ENCODE results near the gene RYR1.

RYR1 gene

GRCh38 chr19:38522915-38523314, 89.4 kb downstream of the RYR1 start:
- no peak for TF ChIP-seq CTCF (conservative IDR thresholded peaks at IDR 0.05; ENCODE audit: low read depth, low read length)

DNA sequence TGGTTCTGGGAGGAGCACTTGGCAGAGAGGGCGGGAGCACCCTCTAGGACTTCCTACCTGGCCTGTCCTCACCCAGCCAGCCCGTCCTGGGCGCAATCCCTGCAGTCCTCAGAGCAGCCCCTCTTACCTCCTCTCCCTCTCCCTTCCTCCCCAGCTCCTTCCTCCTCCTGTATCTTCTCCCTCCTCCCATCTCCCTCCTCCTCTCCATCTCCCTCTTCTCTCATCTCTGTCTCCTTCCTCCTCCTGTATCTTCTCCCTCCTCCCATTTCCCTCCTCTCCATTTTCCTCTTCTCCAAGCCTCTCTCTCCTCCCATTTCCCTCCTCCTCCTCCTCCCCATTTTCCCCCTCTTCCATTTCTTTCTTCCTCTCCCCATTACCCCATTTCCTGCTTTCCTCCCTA, 89.8 kb downstream of the RYR1 start:
- H3K4me3 ChIP-seq (ENCODE audit: low read length), result no peak overlapping the region
- DNase-seq (ENCODE audit: low read depth), result no peak
- TF ChIP-seq CTCF (conservative IDR thresholded peaks at IDR 0.05; ENCODE audit: low read depth, low read length), result no peak

More at GRCh38 chr19:38522915-38523314, 89.4 kb downstream of the RYR1 start:
- DNase-seq (ENCODE audit: low read depth), result no peak
- no peak overlapping the region for H3K4me3 ChIP-seq (ENCODE audit: low read length)

DNA sequence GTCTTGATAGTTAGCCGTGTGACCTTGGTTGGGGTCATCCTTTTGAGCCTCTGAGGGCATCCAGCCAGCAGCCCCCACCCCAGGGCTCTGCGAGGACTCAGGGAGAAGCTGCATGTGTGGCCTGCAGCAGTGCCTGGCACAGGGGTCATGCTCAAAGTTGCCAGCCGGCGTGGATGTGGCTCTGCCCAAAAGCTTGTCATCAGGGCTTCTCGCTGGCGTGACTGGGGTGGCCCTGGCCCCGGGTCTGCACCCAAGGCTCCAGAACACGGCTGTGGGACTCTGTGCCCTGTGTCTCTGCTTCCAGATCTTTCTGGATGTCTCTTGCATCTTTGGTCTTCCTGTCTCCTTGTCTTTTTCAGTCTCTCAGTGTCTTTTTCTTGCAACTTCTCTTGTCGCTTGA, 90.9 kb downstream of the RYR1 start:
- no peak for TF ChIP-seq CTCF (conservative IDR thresholded peaks at IDR 0.05; ENCODE audit: low read depth, low read length)
- H3K4me3 ChIP-seq (ENCODE audit: low read length), result no peak overlapping the region
- no peak for DNase-seq (ENCODE audit: low read depth)

DNA sequence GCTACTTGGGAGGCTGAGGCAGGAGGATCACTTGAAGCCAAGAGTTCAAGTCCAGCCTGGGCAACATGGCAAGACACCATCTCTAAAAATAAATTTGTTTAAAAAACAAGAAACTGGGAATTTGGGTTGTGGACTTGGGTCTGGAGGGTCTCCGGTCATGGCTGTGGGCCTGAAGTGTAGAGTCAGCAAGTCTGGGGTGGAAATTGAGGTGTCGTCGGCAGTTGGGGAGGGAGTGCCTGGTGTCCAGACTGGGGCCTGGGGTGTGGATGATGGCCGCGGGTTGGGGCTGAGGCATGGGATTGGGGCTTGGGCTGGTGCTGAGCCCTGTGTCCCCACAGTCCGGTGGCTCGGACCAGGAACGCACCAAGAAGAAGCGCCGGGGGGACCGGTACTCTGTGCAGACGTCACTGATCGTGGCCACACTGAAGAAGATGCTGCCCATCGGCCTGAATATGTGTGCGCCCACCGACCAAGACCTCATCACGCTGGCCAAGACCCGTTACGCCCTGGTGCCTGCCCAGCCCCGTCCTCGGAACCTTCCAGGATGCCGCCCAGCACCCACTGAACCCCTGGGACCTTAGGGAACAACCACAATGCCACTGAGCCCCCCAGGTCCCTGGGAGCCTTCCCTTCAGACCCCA, 91.6 kb downstream of the RYR1 start:
- no peak overlapping the region for H3K4me3 ChIP-seq (ENCODE audit: low read length)
- no peak for DNase-seq (ENCODE audit: low read depth)
- TF ChIP-seq CTCF (conservative IDR thresholded peaks at IDR 0.05; ENCODE audit: low read depth, low read length), result no peak

DNA sequence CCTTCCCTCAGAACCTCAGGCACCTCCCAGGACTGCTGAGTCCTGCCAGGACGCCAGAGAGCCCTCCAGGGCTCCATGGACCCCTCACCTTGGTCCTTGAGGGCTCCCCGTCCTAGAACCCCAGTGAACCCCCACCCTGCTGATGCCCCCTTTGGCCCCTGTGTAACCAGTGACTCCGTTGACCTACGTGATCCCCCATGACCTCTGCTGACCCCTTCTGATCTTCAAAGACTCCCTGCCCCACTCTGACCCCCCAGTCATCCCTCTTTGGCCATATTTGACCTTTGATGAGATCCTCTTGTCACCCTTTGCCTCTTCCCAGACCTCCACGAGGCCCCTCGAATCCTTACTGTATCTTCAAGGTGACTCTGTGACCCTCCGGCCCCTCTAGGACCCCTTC, 92.9 kb downstream of the RYR1 start:
- no peak for DNase-seq (ENCODE audit: low read depth)
- no peak for TF ChIP-seq CTCF (conservative IDR thresholded peaks at IDR 0.05; ENCODE audit: low read depth, low read length)
- H3K4me3 ChIP-seq (ENCODE audit: low read length), result no peak overlapping the region

- no peak overlapping the region for H3K4me3 ChIP-seq (ENCODE audit: low read length)
- no peak for DNase-seq (ENCODE audit: low read depth)
- TF ChIP-seq CTCF (conservative IDR thresholded peaks at IDR 0.05; ENCODE audit: low read depth, low read length), result no peak
Measured at GRCh38 chr19:38527466-38528136, 94.1 kb downstream of the RYR1 start.

GRCh38 chr19:38528213-38528755, 94.8 kb downstream of the RYR1 start:
- no peak overlapping the region for H3K4me3 ChIP-seq (ENCODE audit: low read length)
- no peak for DNase-seq (ENCODE audit: low read depth)
- no peak for TF ChIP-seq CTCF (conservative IDR thresholded peaks at IDR 0.05; ENCODE audit: low read depth, low read length)
